Mononuclear cell (primary cell): ENCODE data around the gene ADCY4. TPM values are rescaled to one million over a fixed set of nuclear protein-coding genes. Genes with fewer than 3 reads are reported as not detected.
"Not testable (repeated sequence)": the region's sequence is repeated elsewhere in the genome, so short reads cannot be mapped to it uniquely, and the experiment has no call there.

Experiments used
- H3K27me3 ChIP-seq: 2 replicates; pipeline ENCODE4 v1.6.0; 2011; ENCODE audit warnings: low read length, control low read depth; ENCODE audit not compliant: insufficient read depth
- H3K4me1 ChIP-seq: 2 replicates; pipeline ENCODE4 v1.5.1; 2011; ENCODE audit warnings: mild to moderate bottlenecking, low read length, control low read depth; ENCODE audit not compliant: insufficient read depth
- H3K4me3 ChIP-seq: 2 replicates; pipeline ENCODE4 v1.5.1; 2011; ENCODE audit warnings: mild to moderate bottlenecking, low read length, moderate library complexity
- H3K9me3 ChIP-seq: 2 replicates; pipeline ENCODE4 v1.5.1; 2011; ENCODE audit warnings: low read depth, mild to moderate bottlenecking, control low read depth, low read length
- total RNA-seq: library from RNA; depleted of rRNA; stranded (reverse); fragments of >200 nt; gene quantifications from one replicate; pipeline ENCODE4 v1.2.3, GENCODE V29; 2012

ADCY4 gene
- total RNA-seq, 1 donor = 2.3 TPM

GRCh38 chr14:24355009-24355408, 20.1 kb upstream of the ADCY4 start:
- Histone ChIP-seq H3K4me1 (no peaks in the 10 kb centered on the region), H3K27me3 (peaks cover 2% of the 10 kb centered on the region), H3K9me3 (no peaks in the 10 kb centered on the region), H3K4me3 (no peak overlapping the region)

- H3K27me3 ChIP-seq, H3K4me3 ChIP-seq: not testable (repeated sequence)
Observed at GRCh38 chr14:24354482-24354825, 19.6 kb upstream of the ADCY4 start.

GRCh38 chr14:24353559-24354481, 18.9 kb upstream of the ADCY4 start:
- H3K4me1 ChIP-seq = no peaks in the 10 kb centered on the region
- H3K9me3 ChIP-seq = no peaks in the 10 kb centered on the region
- H3K27me3 ChIP-seq = peaks cover 5% of the 10 kb centered on the region
- no peak overlapping the region for H3K4me3 ChIP-seq

More at GRCh38 chr14:24354482-24354825, 19.6 kb upstream of the ADCY4 start:
- not testable (repeated sequence) for H3K4me1 ChIP-seq, H3K9me3 ChIP-seq

- Histone ChIP-seq H3K4me1 (no peaks in the 10 kb centered on the region), H3K4me3 (no peak overlapping the region), H3K27me3 (peaks cover 9% of the 10 kb centered on the region), H3K9me3 (no peaks in the 10 kb centered on the region)
Observed at GRCh38 chr14:24351517-24351916, 16.6 kb upstream of the ADCY4 start.

GRCh38 chr14:24349742-24350141, 14.9 kb upstream of the ADCY4 start:
- Histone ChIP-seq H3K27me3 (peaks cover 9% of the 10 kb centered on the region), H3K9me3 (no peaks in the 10 kb centered on the region), H3K4me1 (no peaks in the 10 kb centered on the region), H3K4me3 (no peak overlapping the region)

GRCh38 chr14:24348186-24348585, 13.3 kb upstream of the ADCY4 start:
- no peaks in the 10 kb centered on the region for H3K9me3 ChIP-seq
- H3K4me1 ChIP-seq = no peaks in the 10 kb centered on the region
- no peak overlapping the region for H3K4me3 ChIP-seq
- peaks cover 9% of the 10 kb centered on the region for H3K27me3 ChIP-seq

- no peak overlapping the region for H3K4me3 ChIP-seq
- no peaks in the 10 kb centered on the region for H3K4me1 ChIP-seq
- peaks cover 9% of the 10 kb centered on the region for H3K27me3 ChIP-seq
- no peaks in the 10 kb centered on the region for H3K9me3 ChIP-seq
Observed at GRCh38 chr14:24347134-24347533, 12.3 kb upstream of the ADCY4 start.

GRCh38 chr14:24343795-24344660, 9.2 kb upstream of the ADCY4 start:
- Histone ChIP-seq H3K4me3 (no peak overlapping the region), H3K27me3 (peaks cover 3% of the 10 kb centered on the region), H3K9me3 (no peaks in the 10 kb centered on the region), H3K4me1 (peaks cover 16% of the 10 kb centered on the region)

- H3K4me1 ChIP-seq = peaks cover 26% of the 10 kb centered on the region
- H3K4me3 ChIP-seq = no peak overlapping the region
- H3K27me3 ChIP-seq = peaks cover 3% of the 10 kb centered on the region
- H3K9me3 ChIP-seq = no peaks in the 10 kb centered on the region
Observed at GRCh38 chr14:24342889-24343288, 8.0 kb upstream of the ADCY4 start.

GRCh38 chr14:24340606-24341005, 5.7 kb upstream of the ADCY4 start:
- Histone ChIP-seq H3K4me3 (no peak overlapping the region), H3K4me1 (peaks cover 44% of the 10 kb centered on the region), H3K9me3 (no peaks in the 10 kb centered on the region), H3K27me3 (no peaks in the 10 kb centered on the region)

- Histone ChIP-seq H3K27me3 (peaks cover 9% of the 10 kb centered on the region), H3K4me3 (peak within 1 kb of the TSS; percentile 84), H3K4me1 (peaks cover 55% of the 10 kb centered on the region), H3K9me3 (no peaks in the 10 kb centered on the region)
Observed at GRCh38 chr14:24339284-24340151, 4.6 kb upstream of the ADCY4 start, which contains the start of gene RIPK3. RIPK3 (minus strand) TSS chr14:24339991; CDS start chr14:24339826, 165 bp downstream.

GRCh38 chr14:24338843-24339242, 4.0 kb upstream of the ADCY4 start:
- peak overlapping the region; percentile 84 for H3K4me3 ChIP-seq
- H3K27me3 ChIP-seq = peaks cover 15% of the 10 kb centered on the region
- no peaks in the 10 kb centered on the region for H3K9me3 ChIP-seq
- peaks cover 62% of the 10 kb centered on the region for H3K4me1 ChIP-seq

GRCh38 chr14:24337824-24338175, 2.9 kb upstream of the ADCY4 start:
- H3K27me3 ChIP-seq = peaks cover 20% of the 10 kb centered on the region
- no peaks in the 10 kb centered on the region for H3K9me3 ChIP-seq
- H3K4me3 ChIP-seq = no peak overlapping the region
- peaks cover 72% of the 10 kb centered on the region for H3K4me1 ChIP-seq

GRCh38 chr14:24337144-24337823, 2.4 kb upstream of the ADCY4 start:
- Histone ChIP-seq H3K4me3 (no peak overlapping the region), H3K4me1 (peaks cover 77% of the 10 kb centered on the region), H3K9me3 (no peaks in the 10 kb centered on the region), H3K27me3 (peaks cover 21% of the 10 kb centered on the region)
